Lung (tissue), 12 donors: ENCODE results near the gene TCHHL1. TPM values are rescaled to one million over a fixed set of nuclear protein-coding genes. Genes with fewer than 3 reads are reported as not detected.

ENCODE experiments used
- ATAC-seq: fragments of 200-7000 bp; cut with Tn5 transposase; one replicate; pipeline ENCODE4 v1.9.1; 2020; ENCODE audit warnings: moderate number of reproducible peaks; ENCODE audit not compliant: insufficient read depth, low FRiP score
- DNase-seq, 3 donors: peaks; one replicate each; pipeline ENCODE4 v3.0.0-alpha.2; 2013 to 2017
- H3K27ac ChIP-seq, 2 donors: one replicate each; pipeline ENCODE4 v1.5.1; 2013; ENCODE audit warnings: mild to moderate bottlenecking in 2 of 2, moderate library complexity in 2 of 2, control low read depth in 1 of 2, inconsistent platforms in 1 of 2, low read depth in 1 of 2, low read length in 1 of 2
- H3K27me3 ChIP-seq, 3 donors: one replicate each; pipeline ENCODE4 v1.5.1; 2013; ENCODE audit warnings: low read length in 2 of 3; ENCODE audit not compliant: control insufficient read depth in 3 of 3, insufficient read depth in 3 of 3
- H3K36me3 ChIP-seq, 4 donors: one replicate each; pipeline ENCODE4 v1.5.1; 2013; ENCODE audit warnings: low read length in 4 of 4, mild to moderate bottlenecking in 1 of 4, moderate library complexity in 1 of 4; ENCODE audit not compliant: control insufficient read depth in 4 of 4, insufficient read depth in 4 of 4
- H3K4me1 ChIP-seq, 5 donors: one replicate each; pipeline ENCODE4 v1.5.1; 2013; ENCODE audit warnings: low read length in 5 of 5, mild to moderate bottlenecking in 2 of 5, moderate library complexity in 1 of 5; ENCODE audit not compliant: control insufficient read depth in 5 of 5, insufficient read depth in 5 of 5
- H3K4me3 ChIP-seq: one replicate; pipeline ENCODE4 v1.5.1; 2013; ENCODE audit warnings: mild to moderate bottlenecking, control low read depth, moderate library complexity
- H3K9ac ChIP-seq, 2 donors: one replicate each; pipeline ENCODE4 v1.5.1; 2013; ENCODE audit warnings: low read length in 2 of 2, control low read depth in 1 of 2; ENCODE audit not compliant: insufficient read depth in 1 of 2
- H3K9me3 ChIP-seq, 4 donors: one replicate each; pipeline ENCODE4 v1.5.1; 2013; ENCODE audit warnings: low read length in 3 of 4, mild to moderate bottlenecking in 1 of 4, moderate library complexity in 1 of 4; ENCODE audit not compliant: control insufficient read depth in 4 of 4, insufficient read depth in 3 of 4
- WGBS, 2 donors: extraction: QIAGEN DNeasy Blood & Tissue Kit; methylation state at CpG; one replicate each; pipeline ENCODE4 v1.1.7; 2013; 5-methylcytosine and 5-hydroxymethylcytosine counted together
- polyA plus RNA-seq, 2 donors: library from polyadenylated mRNA; stranded (reverse); fragments of 200-250 nt; gene quantifications; one replicate each; pipeline ENCODE4 v1.2.1, GENCODE V29; 2013
- total RNA-seq, 2 donors: library from RNA; depleted of rRNA in 1 of 2; stranded (reverse); fragments of >200 nt in 1 of 2; gene quantifications; one replicate each; pipeline ENCODE4 v1.2.1, GENCODE V29; 2014 to 2021
- TF ChIP-seq, protein P1 (sequence below): IDR thresholded peaks from 2 replicates; pipeline ENCODE4 v1.5.1; 2012; ENCODE audit warnings: mild to moderate bottlenecking; ENCODE audit errors: control extremely low read depth, extremely low read depth
- donor health status: control.
- donor health status: control.
- donor health status: Bipolar disorder and iron deficiency.
- donor health status: healthy.
- donor health status: DM: yes; HTN: yes; CAD: no.

TCHHL1 gene
- total and polyA plus RNA-seq, 4 donors = not detected

DNA sequence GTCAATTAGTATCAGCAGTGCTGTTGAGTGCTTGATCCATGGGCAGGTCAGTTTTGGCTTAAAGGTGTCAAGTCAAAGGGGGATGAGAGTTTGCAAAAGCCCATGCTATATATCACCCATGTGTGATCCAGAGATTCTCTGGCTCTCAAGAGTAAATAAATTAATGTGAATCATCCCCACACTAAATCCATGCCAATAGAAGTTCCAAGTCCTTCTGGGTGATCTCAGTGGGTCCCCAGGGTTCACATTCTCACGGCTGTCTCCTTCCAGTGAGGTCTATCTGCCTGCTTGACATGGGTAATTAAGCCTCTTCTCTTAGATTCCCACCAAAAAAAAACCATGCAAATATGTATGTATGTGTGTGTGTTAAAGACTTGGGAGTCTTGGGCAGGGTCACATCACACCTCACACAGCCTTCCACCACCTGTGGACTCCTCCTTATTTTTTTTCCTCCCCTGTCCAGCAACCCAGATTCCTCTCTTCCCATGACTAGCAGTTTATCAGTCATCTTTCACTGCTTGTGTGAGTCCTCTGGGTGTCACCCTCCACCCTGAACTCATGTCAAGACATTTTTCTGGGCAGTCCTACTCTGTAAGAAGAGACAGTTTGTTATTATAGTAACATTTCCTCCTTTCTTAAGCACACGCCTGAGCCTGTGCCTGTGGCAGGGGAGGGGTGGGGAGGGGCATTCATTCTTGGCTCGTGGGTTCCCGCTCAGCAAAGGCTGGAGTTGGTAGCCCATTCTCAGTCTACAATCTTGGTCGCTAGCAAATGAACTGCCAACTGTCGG, 37.8 kb downstream of the TCHHL1 start:
- no peak overlapping the region for H3K4me3 ChIP-seq
- H3K4me1 ChIP-seq = peaks cover 0 to 10% (median 6%) of the 10 kb centered on the region in 5 donors
- H3K9ac ChIP-seq = no peak overlapping the region
- H3K27me3 ChIP-seq = peaks cover 0 to 23% (median 18%) of the 10 kb centered on the region in 3 donors
- ATAC-seq = no peak
- H3K36me3 ChIP-seq = no peaks in the 10 kb centered on the region
- TF ChIP-seq, protein P1, sequence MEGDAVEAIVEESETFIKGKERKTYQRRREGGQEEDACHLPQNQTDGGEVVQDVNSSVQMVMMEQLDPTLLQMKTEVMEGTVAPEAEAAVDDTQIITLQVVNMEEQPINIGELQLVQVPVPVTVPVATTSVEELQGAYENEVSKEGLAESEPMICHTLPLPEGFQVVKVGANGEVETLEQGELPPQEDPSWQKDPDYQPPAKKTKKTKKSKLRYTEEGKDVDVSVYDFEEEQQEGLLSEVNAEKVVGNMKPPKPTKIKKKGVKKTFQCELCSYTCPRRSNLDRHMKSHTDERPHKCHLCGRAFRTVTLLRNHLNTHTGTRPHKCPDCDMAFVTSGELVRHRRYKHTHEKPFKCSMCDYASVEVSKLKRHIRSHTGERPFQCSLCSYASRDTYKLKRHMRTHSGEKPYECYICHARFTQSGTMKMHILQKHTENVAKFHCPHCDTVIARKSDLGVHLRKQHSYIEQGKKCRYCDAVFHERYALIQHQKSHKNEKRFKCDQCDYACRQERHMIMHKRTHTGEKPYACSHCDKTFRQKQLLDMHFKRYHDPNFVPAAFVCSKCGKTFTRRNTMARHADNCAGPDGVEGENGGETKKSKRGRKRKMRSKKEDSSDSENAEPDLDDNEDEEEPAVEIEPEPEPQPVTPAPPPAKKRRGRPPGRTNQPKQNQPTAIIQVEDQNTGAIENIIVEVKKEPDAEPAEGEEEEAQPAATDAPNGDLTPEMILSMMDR = no peak
- H3K9me3 ChIP-seq = no peaks in the 10 kb centered on the region
- DNase-seq = no peak
- H3K27ac ChIP-seq = no peak overlapping the region
- WGBS, 2 donors = 53 to 58% methylated on average over 6 of the region's 6 CpGs

DNA sequence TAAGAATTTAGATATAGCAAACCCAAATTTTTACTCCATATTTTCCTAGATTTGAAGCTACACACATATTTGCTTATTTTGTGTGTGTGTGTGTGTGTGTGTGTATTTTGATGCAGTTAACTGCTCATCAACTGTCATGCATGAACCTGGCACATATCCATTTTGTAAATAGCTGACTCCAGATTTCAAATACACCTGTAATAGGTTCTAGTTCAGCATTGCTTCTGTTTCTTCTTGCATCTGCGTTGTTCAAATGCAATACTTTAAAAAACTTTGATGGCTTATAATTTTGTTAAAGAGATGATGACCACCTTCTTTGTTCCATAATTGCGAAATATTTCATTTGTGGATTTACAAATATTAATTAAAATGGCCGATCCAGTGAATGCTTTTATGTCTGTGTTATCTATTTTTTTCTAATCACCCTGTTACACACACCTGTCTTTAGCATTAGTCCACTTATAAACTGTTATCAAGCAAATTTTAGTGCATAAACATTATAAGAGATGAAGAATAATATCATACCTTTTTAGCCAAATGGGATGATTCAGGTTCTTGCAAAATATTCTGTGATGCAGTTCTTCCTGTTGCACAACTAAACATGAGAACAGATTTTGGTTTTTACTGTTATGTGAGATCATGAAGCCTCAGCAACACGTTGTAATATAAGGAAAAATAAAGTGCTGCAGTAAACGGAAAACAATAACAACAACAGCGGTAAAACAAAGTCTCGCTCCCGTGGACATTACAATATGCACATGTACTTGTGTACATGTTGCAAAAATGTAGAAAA, 39.4 kb downstream of the TCHHL1 start:
- Histone ChIP-seq H3K9me3 (no peaks in the 10 kb centered on the region), H3K4me1 (peaks cover 0 to 12% (median 6%) of the 10 kb centered on the region in 5 donors), H3K4me3 (no peak overlapping the region), H3K27ac (no peak overlapping the region), H3K27me3 (peaks cover 0 to 16% (median 10%) of the 10 kb centered on the region in 3 donors), H3K36me3 (no peaks in the 10 kb centered on the region), H3K9ac (no peak overlapping the region)
- WGBS, 2 donors = 49 to 70% methylated on average over 8 of the region's 8 CpGs
- TF ChIP-seq, protein P1 = no peak
- DNase-seq (no peak), ATAC-seq (no peak)

DNA sequence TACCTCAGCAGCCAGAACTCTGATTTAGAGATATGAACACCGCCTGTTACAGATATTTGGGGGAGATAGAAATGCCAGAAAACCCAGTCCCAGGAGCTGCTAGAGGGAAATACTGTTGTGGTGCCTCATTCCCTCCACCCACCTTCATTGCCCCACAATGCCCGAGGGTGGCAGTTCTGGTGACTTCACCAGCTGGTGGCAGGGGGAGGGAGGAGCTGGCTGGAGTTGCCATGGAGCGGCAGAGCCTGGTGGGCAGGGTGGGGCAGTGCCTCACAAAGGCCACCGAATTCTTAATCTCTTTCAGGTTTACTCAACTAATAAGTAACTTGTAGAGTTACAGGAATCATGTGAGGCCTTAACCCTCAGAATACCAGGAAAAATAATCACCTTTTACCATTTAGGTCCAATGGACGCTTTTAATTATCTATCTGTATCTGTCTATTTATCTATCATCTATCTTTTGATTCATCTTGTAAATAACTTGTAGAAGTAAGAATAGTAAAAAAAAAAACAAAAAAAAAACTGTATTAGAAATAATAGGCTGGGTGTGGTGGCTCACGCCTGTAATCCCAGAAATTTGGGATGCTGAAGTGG, 40.4 kb downstream of the TCHHL1 start:
- Histone ChIP-seq H3K36me3 (no peaks in the 10 kb centered on the region), H3K9ac (peak overlapping the region in 1 of 2 donors; percentile 74), H3K27ac (peak overlapping the region; percentile 91 to 98), H3K4me1 (peaks cover 0 to 16% (median 6%) of the 10 kb centered on the region in 5 donors), H3K9me3 (no peaks in the 10 kb centered on the region), H3K27me3 (peaks cover 0 to 9% (median 7%) of the 10 kb centered on the region in 3 donors), H3K4me3 (no peak overlapping the region)
- DNase-seq (peak; percentile 53 to 70 (median 64)), ATAC-seq (peak; percentile 57)
- WGBS, 2 donors = 34 to 39% methylated on average over 6 of the region's 6 CpGs
- TF ChIP-seq, protein P1 = no peak
